ENCODE measurements around the gene CIAO3.

Gene CIAO3

GRCh38 chr16:764184-764750 lies 23.5 kb upstream of the CIAO3 start:
- no peak for TF ChIP-seq CTCF (IDR thresholded peaks at IDR 0.05; ENCODE audit: insufficient read depth, low read depth, low read length, missing control alignments)
- DNase-seq (ENCODE audit: low read depth): no peak
- no peak overlapping the region for H3K4me3 ChIP-seq (ENCODE audit: low read depth, low read length)

DNA sequence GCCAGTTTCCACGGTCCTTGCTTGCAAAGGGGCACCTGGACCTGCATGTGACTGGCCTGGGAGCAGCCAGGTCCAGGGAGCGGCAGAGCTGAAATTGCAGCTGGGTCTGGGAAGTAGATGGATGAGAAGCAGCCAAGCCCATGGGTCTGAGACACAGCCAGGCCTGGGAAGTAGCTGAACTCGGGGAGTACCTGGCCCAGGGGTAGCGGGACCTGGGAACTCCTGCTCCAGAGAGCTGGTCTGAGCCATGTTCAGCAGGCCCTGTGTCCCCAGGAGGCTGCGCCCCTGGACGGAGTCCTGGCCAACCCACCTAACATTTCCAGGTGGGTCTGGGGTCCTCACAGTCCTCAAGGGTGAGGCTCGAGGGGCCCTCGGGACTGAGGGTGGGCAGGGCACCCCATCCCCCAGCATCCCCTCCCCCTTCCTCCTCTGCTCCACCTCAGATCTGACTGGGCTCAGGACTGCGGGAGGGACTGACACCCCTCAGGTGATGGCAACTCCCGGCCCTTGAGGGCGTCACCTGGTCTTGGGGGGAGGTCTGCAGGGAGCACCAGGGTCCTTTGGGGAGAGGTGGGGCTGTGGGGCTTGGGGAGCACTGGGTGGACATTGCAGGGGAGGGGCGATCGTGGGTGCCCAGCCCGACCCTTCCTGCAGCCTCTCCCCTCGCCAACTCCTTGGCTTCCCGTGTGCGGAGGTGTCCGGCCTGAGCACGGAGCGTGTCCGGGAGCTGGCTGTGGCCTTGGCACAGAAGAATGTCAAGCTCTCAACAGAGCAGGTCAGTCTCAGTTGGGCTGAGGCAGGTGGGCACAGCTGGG lies 22.8 kb upstream of the CIAO3 start:
- DNase-seq (ENCODE audit: low read depth): no peak
- TF ChIP-seq CTCF (IDR thresholded peaks at IDR 0.05; ENCODE audit: insufficient read depth, low read depth, low read length, missing control alignments): no peak
- H3K4me3 ChIP-seq (ENCODE audit: low read depth, low read length): no peak overlapping the region

DNA sequence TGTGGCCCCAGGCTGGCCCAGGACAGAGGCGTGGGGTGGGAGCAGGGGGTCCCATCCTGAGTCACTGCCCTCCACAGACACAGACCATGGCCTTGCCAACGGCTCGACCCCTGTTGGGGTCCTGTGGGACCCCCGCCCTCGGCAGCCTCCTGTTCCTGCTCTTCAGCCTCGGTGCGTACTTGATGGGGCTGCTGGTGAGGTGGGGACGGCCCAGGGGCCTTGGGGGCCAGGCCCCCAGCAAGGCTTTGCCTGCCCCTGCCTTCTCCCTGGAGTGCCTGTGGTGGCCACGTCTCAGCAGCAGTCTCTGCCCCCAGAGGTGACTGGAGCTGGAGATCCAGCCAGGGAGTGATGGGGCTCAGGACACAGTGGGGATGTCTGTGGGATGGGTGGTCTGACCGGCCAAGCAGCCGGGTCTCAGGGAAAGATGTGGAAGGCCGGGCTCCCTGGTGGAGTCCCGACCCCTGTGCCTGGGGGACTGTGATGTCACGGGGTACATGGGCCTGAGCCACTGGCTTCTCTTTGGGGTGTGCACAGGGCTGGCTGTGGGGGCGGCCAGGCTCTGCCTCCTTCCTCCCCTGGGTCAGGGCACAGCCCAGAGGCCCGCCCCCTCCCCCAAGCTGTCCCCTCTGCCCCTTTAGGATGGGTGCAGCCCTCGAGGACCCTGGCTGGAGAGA lies 21.9 kb upstream of the CIAO3 start:
- no peak overlapping the region for H3K4me3 ChIP-seq (ENCODE audit: low read depth, low read length)
- no peak for DNase-seq (ENCODE audit: low read depth)
- no peak for TF ChIP-seq CTCF (IDR thresholded peaks at IDR 0.05; ENCODE audit: insufficient read depth, low read depth, low read length, missing control alignments)

GRCh38 chr16:761625-762513 lies 21.1 kb upstream of the CIAO3 start:
- H3K4me3 ChIP-seq (ENCODE audit: low read depth, low read length): no peak overlapping the region

DNA sequence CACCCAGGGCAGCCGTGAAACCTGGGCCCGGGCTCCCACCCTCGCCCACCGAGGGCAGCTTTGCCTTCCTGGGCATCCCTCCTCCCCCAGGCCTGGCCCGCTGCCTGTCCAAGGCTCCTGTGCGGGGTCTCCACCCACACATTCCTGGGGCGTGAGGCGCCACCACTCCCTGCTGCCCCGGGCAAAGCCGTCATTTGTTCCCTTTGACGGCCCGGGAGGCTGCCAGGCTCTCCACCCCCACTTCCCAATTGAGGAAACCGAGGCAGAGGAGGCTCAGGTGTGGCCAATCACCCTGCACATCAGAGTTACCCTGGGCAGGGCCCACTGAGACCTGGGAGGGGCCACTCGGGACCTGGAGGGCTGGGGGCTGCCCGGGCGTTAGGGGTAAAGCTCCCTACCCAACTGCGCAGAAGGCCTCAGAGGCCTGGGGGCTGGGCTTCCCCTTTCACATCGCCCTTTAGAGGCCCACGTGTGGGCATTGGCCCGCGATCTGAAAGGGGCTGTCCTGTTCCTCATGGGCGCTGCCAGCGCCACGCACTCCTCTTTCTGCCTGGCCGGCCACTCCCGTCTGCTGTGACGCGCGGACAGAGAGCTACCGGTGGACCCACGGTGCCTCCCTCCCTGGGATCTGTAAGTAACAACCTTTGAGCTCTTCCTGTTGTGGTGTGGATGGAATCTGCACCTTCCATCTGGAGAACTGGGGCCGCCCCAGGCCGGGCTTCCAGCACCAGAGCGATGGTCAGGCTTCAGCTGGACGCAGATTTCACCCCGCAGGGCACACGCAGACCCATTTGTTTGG lies 19.9 kb upstream of the CIAO3 start, which contains the start of gene MSLN:
Gene MSLN (plus strand): TSS at position 190 of the 799 bp plus-strand sequence. CDS start 1,947 bp downstream, outside the sequence.
- no peak for TF ChIP-seq CTCF (IDR thresholded peaks at IDR 0.05; ENCODE audit: insufficient read depth, low read depth, low read length, missing control alignments)
- no peak within 1 kb of the TSS for H3K4me3 ChIP-seq (ENCODE audit: low read depth, low read length)
- no peak for DNase-seq (ENCODE audit: low read depth)

More at GRCh38 chr16:761625-762513, 21.1 kb upstream of the CIAO3 start:
- DNase-seq (ENCODE audit: low read depth): no peak
- no peak for TF ChIP-seq CTCF (IDR thresholded peaks at IDR 0.05; ENCODE audit: insufficient read depth, low read depth, low read length, missing control alignments)

DNA sequence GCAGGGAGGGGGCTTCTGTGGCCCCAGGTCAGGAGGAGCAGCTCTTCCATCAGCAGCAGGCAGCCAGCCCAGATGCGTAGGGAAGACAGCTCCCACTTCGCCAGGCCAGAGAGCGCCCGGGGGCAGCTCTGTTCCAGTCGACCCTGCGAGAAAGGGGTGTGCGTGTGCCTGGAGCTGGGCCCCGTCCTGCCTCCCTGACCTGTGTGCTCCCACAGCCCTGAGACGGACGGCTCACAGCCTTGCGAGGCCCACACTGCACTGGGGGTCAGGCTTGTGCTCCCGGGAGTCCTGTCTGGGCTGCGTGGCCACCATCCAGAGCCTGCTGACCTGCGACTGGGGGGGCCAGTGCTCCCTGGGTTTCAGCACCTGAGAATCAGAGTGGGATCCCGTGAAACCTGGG lies 19.3 kb upstream of the CIAO3 start:
- H3K4me3 ChIP-seq (ENCODE audit: low read depth, low read length): no peak overlapping the region
- DNase-seq (ENCODE audit: low read depth): no peak
- no peak for TF ChIP-seq CTCF (IDR thresholded peaks at IDR 0.05; ENCODE audit: insufficient read depth, low read depth, low read length, missing control alignments)
